D721Med (cell line): Measurements from ENCODE around the gene CNOT6.
"Not testable (repeated sequence)": the region's sequence is repeated elsewhere in the genome, so short reads cannot be mapped to it uniquely, and the experiment has no call there.

Experiments
- DNase-seq: peaks from one replicate; pipeline ENCODE4 v3.0.0; 2011; ENCODE audit warnings: low spot score; ENCODE audit not compliant: insufficient read length
- FAIRE-seq: peaks from 2 replicates; lab custom pipeline; 2011; peaks lifted over from hg19 to GRCh38; lab: Jason Lieb, UNC
- CTCF ChIP-seq: IDR thresholded peaks from 2 replicates; pipeline ENCODE4 v1.5.1; 2012; ENCODE audit warnings: mild to moderate bottlenecking, control low read depth; ENCODE audit not compliant: insufficient read depth; ENCODE audit errors: missing control alignments

Gene CNOT6

GRCh38 chr5:180523629-180524466 lies 29.7 kb downstream of the CNOT6 start:
- DNase-seq (no peak), FAIRE-seq (no peak)
- TF ChIP-seq CTCF = no peak

DNA sequence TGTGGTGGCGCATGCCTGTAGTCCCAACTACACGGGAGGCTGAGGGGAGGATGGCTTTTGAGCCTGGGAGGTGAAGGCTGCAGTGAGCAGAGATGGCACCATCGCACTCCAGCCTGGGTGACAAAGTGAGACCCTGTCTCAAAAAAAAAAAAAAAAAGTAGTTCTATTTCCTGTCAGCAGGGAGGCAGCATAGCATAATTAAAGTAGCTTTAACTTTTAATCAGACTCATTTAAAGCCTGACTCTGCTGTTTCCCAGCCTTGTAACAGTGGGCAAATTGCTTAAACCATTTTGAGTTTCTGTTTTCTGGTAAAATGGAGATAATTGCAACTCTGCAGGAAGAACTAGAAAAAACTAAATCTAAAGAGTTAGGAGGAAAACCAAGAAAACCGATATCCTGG lies 31.2 kb downstream of the CNOT6 start:
- FAIRE-seq (no peak), DNase-seq (no peak)
- TF ChIP-seq CTCF = no peak

DNA sequence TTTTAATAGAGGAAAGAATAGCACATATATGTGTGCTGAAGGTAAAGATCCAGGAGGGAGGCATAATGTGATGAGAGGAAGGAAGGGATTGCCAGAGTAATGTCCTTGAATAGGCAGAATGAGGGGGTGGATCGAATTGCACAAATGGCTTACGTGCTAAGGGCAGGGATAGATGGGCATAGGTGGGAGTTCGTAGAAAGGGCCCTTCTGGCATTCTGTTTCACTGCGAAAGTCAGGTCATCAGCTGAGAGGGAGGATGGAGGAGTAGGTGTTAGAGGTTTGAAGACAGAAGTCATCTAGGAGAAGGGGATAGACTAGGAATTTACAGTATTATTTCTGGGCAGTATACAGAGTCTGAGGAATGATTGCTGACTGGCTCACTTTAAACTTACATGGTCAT lies 32.1 kb downstream of the CNOT6 start:
- FAIRE-seq = no peak
- DNase-seq = no peak
- no peak for TF ChIP-seq CTCF

GRCh38 chr5:180527659-180528058 lies 33.5 kb downstream of the CNOT6 start:
- no peak for TF ChIP-seq CTCF
- FAIRE-seq (no peak), DNase-seq (no peak)

DNA sequence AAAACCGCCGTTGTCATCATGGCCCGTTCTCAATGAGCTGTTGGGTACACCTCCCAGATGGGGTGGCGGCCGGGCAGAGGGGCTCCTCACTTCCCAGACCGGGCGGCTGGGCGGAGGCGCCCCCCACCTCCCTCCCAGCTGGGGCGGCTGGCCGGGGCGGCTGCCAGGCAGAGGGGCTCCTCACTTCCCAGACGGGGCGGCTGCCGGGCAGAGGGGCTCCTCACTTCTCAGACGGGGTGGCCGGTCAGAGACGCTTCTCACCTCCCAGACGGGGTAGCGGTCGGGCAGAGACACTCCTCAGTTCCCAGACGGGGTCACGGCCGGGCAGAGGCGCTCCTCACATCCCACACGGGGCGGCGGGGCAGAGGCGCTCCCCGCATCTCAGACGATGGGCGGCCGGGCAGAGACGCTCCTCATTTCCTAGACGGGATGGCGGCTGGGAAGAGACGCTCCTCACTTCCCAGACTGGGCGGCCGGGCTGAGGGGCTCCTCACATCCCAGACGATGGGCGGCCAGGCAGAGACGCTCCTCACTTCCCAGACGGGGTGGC lies 36.9 kb downstream of the CNOT6 start:
- not testable (repeated sequence) for DNase-seq, FAIRE-seq

DNA sequence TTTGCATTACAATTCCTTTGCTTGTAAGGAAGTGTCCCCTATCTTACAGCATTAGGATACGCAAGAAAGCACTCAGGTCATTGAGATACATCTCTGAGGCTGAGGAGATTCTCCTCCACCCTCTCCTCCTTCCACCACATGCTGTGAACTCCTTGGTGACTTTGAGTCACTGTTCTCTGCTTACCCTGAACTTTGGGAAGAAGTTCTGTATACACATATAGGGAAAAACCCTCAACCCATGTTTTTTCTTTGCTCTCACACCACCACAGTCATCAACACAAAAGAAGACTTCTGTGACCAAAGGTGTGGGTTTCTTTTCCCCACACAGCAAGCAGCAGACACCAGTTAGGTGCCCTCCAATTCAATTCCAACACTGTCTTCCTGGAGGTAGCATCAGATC lies 38.1 kb downstream of the CNOT6 start:
- no peak for DNase-seq
- no peak for FAIRE-seq
- no peak for TF ChIP-seq CTCF

DNA sequence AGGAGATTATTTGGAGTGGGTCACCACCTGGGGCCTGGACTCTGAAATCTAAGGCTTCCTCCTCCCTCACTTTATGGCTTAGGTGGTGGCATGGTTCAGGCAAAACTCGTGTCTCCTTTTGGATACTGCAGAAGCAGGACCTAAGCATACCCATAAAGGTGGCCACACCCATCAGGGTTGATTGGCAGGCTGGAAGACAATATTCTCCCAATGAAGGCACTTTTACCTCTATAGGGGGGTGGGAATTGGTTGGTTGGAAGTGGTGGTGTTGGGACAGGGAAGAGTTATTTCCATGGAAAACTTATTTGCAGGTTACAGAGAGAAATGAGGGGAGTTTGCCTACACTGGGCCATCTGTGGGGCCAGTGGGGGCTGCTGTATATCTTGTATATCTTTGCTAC lies 39.7 kb downstream of the CNOT6 start:
- no peak for TF ChIP-seq CTCF
- DNase-seq (no peak), FAIRE-seq (no peak)
